GM12878 (cell line): ENCODE data around the gene TCEAL6. TPM values are rescaled to one million over a fixed set of nuclear protein-coding genes. Genes with fewer than 3 reads are reported as not detected.
A peak's percentile ranks its signal among the peaks of the same experiment; 100 is the strongest.
"Not testable (repeated sequence)": the region's sequence is repeated elsewhere in the genome, so short reads cannot be mapped to it uniquely, and the experiment has no call there.

Experiments used
- ATAC-seq: fragments of 200-7000 bp; cut with Tn5 transposase; 3 replicates; pipeline ENCODE4 v1.9.1; 2020; ENCODE audit warnings: mild to moderate bottlenecking, moderate library complexity
- BruUV-seq: library from RNA; stranded (reverse); fragments of 400-500 nt; replicated peaks from 2 replicates; lab custom pipeline; 2021; lab: Mats Ljungman, UMichigan
- CTCF ChIA-PET: fragments of 300-600 bp; sonication (Branson Sonifier 250); formaldehyde crosslinking; extraction: SDS; loops from one replicate; lab custom pipeline; 2021; ENCODE audit warnings: inconsistent platforms; lab: Yijun Ruan, JAX
- POLR2A ChIA-PET: fragments of 350-600 bp; formaldehyde crosslinking; extraction: SDS; loops from one replicate; lab custom pipeline; 2021; ENCODE audit warnings: inconsistent platforms; lab: Charles Lee
- RAD21 ChIA-PET: fragments of 300-600 bp; sonication (Branson Sonifier 250); formaldehyde crosslinking; loops from one replicate; lab custom pipeline; 2023; ENCODE audit warnings: antibody characterized with exemption; ENCODE audit not compliant: unreplicated experiment; lab: Charles Lee
- SMC1A ChIA-PET: fragments of 300-600 bp; sonication (Branson Sonifier 250); formaldehyde crosslinking; loops from one replicate; lab custom pipeline; 2023; ENCODE audit not compliant: unreplicated experiment, uncharacterized antibody; lab: Charles Lee
- DNase-seq: peaks from one replicate; pipeline ENCODE4 v3.0.0-alpha.2; 2011; ENCODE audit warnings: low read depth, low spot score
- FAIRE-seq: peaks from 3 replicates; lab custom pipeline; 2011; peaks lifted over from hg19 to GRCh38; lab: Jason Lieb, UNC
- H2AFZ ChIP-seq: 2 replicates; pipeline ENCODE4 v1.6.0; 2011; ENCODE audit warnings: low read depth, low read length, control low read depth; ENCODE audit not compliant: control insufficient read depth
- H3K27ac ChIP-seq: 2 replicates; pipeline ENCODE4 v1.5.1; 2011; ENCODE audit warnings: control low read depth; ENCODE audit not compliant: control insufficient read depth, insufficient read depth
- H3K27me3 ChIP-seq, 2 experiments: replicated peaks in 1 of 2; 2 replicates each; pipeline versions ENCODE4 v1.6.0 to v1.6.1; 2011; ENCODE audit warnings: low read length in 1 of 2; ENCODE audit not compliant: control insufficient read depth in 2 of 2, insufficient read depth in 2 of 2
- H3K36me3 ChIP-seq, 2 experiments: 2 replicates each; pipeline ENCODE4 v1.5.1; 2011; ENCODE audit warnings: low read length in 1 of 2; ENCODE audit not compliant: control insufficient read depth in 2 of 2, insufficient read depth in 2 of 2
- H3K4me1 ChIP-seq: 2 replicates; pipeline ENCODE4 v1.6.1; 2011; ENCODE audit warnings: mild to moderate bottlenecking, low read length, moderate library complexity, mixed read lengths; ENCODE audit not compliant: control insufficient read depth, insufficient read depth
- H3K4me2 ChIP-seq: 2 replicates; pipeline ENCODE4 v1.6.0; 2011; ENCODE audit warnings: control low read depth; ENCODE audit not compliant: control insufficient read depth, insufficient read depth
- H3K4me3 ChIP-seq: fragments of 200-600 bp; sonication (generic); 2 replicates; pipeline ENCODE4 v1.5.1; 2016
- H3K79me2 ChIP-seq: 2 replicates; pipeline ENCODE4 v1.6.0; 2011; ENCODE audit warnings: low read length; ENCODE audit not compliant: control insufficient read depth, insufficient read depth
- H3K9ac ChIP-seq: 2 replicates; pipeline ENCODE4 v1.8.0; 2011; ENCODE audit warnings: low read length, control low read depth, mixed read lengths; ENCODE audit not compliant: control insufficient read depth, insufficient read depth
- H3K9me3 ChIP-seq: replicated peaks from 3 replicates; pipeline ENCODE4 v1.5.1; 2011; ENCODE audit warnings: mild to moderate bottlenecking, low read length; ENCODE audit not compliant: control insufficient read depth, insufficient read depth
- H4K20me1 ChIP-seq: 2 replicates; pipeline ENCODE4 v1.6.0; 2011; ENCODE audit not compliant: control insufficient read depth, insufficient read depth
- CTCF ChIP-seq, 3 experiments: IDR thresholded peaks in 2 of 3; conservative IDR thresholded peaks in 1 of 3; 2 replicates each; pipeline ENCODE4 v1.5.1; 2011; ENCODE audit warnings: low read depth in 3 of 3, low read length in 3 of 3, mild to moderate bottlenecking in 3 of 3, control low read depth in 2 of 3, moderate library complexity in 2 of 3, inconsistent platforms in 1 of 3, mixed read lengths in 1 of 3; ENCODE audit not compliant: control insufficient read depth in 2 of 3, insufficient read depth in 1 of 3; ENCODE audit errors: extremely low read depth in 1 of 3
- FOS ChIP-seq: IDR thresholded peaks from 3 replicates; pipeline ENCODE4 v1.6.1; 2011; ENCODE audit warnings: borderline replicate concordance; ENCODE audit not compliant: insufficient read length; ENCODE audit errors: extremely low read depth
- RAD21 ChIP-seq: IDR thresholded peaks from 2 replicates; pipeline ENCODE4 v1.6.1; 2011; ENCODE audit warnings: mild to moderate bottlenecking, low read depth, low read length, moderate library complexity; ENCODE audit not compliant: insufficient read depth
- SUZ12 ChIP-seq: fragments of 200-600 bp; sonication (generic); IDR thresholded peaks from one replicate; pipeline ENCODE4 v1.6.1; 2018; ENCODE audit warnings: antibody characterized with exemption, mild to moderate bottlenecking; ENCODE audit not compliant: unreplicated experiment
- WGBS: methylation state at CpG from one replicate; pipeline ENCODE4 v1.1.6; 2016; ENCODE audit warnings: low lambda C conversion rate; ENCODE audit not compliant: insufficient replicate concordance, insufficient coverage; ENCODE audit errors: missing lambda C conversion rate; 5-methylcytosine and 5-hydroxymethylcytosine counted together
- in situ Hi-C: fragments of 300-500 bp; cut with MboI; formaldehyde crosslinking; loops from 9 replicates; pipeline ENCODE4 v1.14.3; 2018; ENCODE audit warnings: mixed read lengths
- intact Hi-C: fragments of 100-400 bp; cut with micrococcal nuclease; formaldehyde crosslinking; loops from one replicate; pipeline ENCODE4 v1.14.2; 2022; ENCODE audit not compliant: unreplicated experiment
- polyA plus RNA-seq, 11 experiments: library from polyadenylated mRNA; depleted of rRNA in 4 of 11; unstranded in 6 of 11; stranded (reverse) in 5 of 11; fragments of >200 nt; fragmentation: Nextera tagmentation in 4 of 11; fragmentation: Illumina TruSeq in 1 of 11; extraction: Ambion mirVana in 4 of 11; extraction: Trizol in 1 of 11; gene quantifications; 1 replicate in 1 of 11; 2 replicates in 10 of 11; pipeline versions ENCODE4 v1.2.1 to v1.2.3, GENCODE V29; 2011 to 2016; ENCODE audit warnings: inconsistent platforms in 2 of 11, missing spikeins in 2 of 11, low read depth in 1 of 11
- total RNA-seq, 4 experiments: library from RNA; depleted of rRNA in 3 of 4; stranded (reverse); fragments of >200 nt in 3 of 4; fragmentation: Illumina TruSeq in 1 of 4; extraction: Trizol in 1 of 4; gene quantifications; 2 replicates each; pipeline versions ENCODE4 v1.2.1 to v1.2.3, GENCODE V29; 2013 to 2021

TCEAL6 gene
- total and polyA plus RNA-seq, 10 of the 15 experiments (the other 5 are each of a cell fraction or from before 2014, with no cell fraction given): not detected

GRCh38 chrX:102154218-102154860 is 12.1 kb upstream of the TCEAL6 start:
- intact Hi-C loops: loop anchor here (10.0 kb wide), 1 partner anchor 710 kb away; no protein-coding TSS in a partner anchor
- ChIA-PET CTCF (no interaction called here), RAD21 (no interaction called here), POLR2A (no interaction called here), SMC1A (no interaction called here)
- Histone ChIP-seq H3K79me2 (no peaks in the 10 kb centered on the region), H3K4me1 (no peaks in the 10 kb centered on the region), H3K36me3 (no peaks in the 10 kb centered on the region), H4K20me1 (no peaks in the 10 kb centered on the region), H2AFZ (peak overlapping the region; percentile 44; the same call in 1 of the 2 replicates), H3K27ac (no peak overlapping the region), H3K4me3 (no peak overlapping the region), H3K9ac (no peak overlapping the region), H3K9me3 (no peaks in the 10 kb centered on the region; the same call in 2 of the 3 replicates), H3K4me2 (peak overlapping the region; percentile 30; the same call in 1 of the 2 replicates), H3K27me3 (no peaks in the 10 kb centered on the region)
- FAIRE-seq: no peak
- ATAC-seq: no peak
- no TSS peak for BruUV-seq
- no peak for DNase-seq
- in situ Hi-C loops: no loop called here
- TF ChIP-seq CTCF (IDR thresholded peaks at IDR 0.05 in 2 of 3, conservative IDR thresholded peaks at IDR 0.05 in 1 of 3; ENCODE audit: control insufficient read depth in 2 of 3, extremely low read depth in 1 of 3, insufficient read depth in 1 of 3, low read depth in 3 of 3, low read length in 3 of 3) (peak in 2 of 3 experiments; percentile 6 to 28; a peak in 2 of 6 replicates), RAD21 (0 out of 2 replicates have a peak, but pooled peaks have one; percentile 5), SUZ12 (no peak), FOS (no peak)
- WGBS: 22% methylated on average over 11 of the region's 11 CpGs

GRCh38 chrX:102141631-102142030 is 650 bp downstream of the TCEAL6 start:
- H3K4me3 ChIP-seq, H3K9ac ChIP-seq, H3K4me2 ChIP-seq, H3K9me3 ChIP-seq, H2AFZ ChIP-seq, DNase-seq, intact Hi-C loops, H3K27ac ChIP-seq, SMC1A ChIA-PET, BruUV-seq, CTCF ChIA-PET, H3K79me2 ChIP-seq, H3K36me3 ChIP-seq, ATAC-seq, FAIRE-seq, RAD21 ChIA-PET, H4K20me1 ChIP-seq, POLR2A ChIA-PET, H3K4me1 ChIP-seq, H3K27me3 ChIP-seq: not testable (repeated sequence)
- WGBS: 36% methylated on average over 16 of the region's 19 CpGs
- in situ Hi-C loops: loop anchor here (25.0 kb wide), 2 partner anchors 721 to 1046 kb away; no protein-coding TSS in a partner anchor

GRCh38 chrX:102140876-102141275 is 1.4 kb downstream of the TCEAL6 start:
- BruUV-seq, H3K4me3 ChIP-seq, intact Hi-C loops, H3K9ac ChIP-seq, H3K27me3 ChIP-seq, SMC1A ChIA-PET, FAIRE-seq, H3K4me1 ChIP-seq, H4K20me1 ChIP-seq, RAD21 ChIA-PET, DNase-seq, POLR2A ChIA-PET, H2AFZ ChIP-seq, ATAC-seq, CTCF ChIA-PET, H3K4me2 ChIP-seq, H3K79me2 ChIP-seq, H3K36me3 ChIP-seq, H3K9me3 ChIP-seq, H3K27ac ChIP-seq: not testable (repeated sequence)
- in situ Hi-C loops: loop anchor here (25.0 kb wide), 2 partner anchors 721 to 1046 kb away; no protein-coding TSS in a partner anchor
- WGBS: 63% methylated on average over 9 of the region's 16 CpGs
